Endothelial cell of umbilical vein (primary cell): ENCODE measurements around the gene FKBP7.

Source experiments
- CTCF ChIP-seq, 2 donors: IDR thresholded peaks; 1 replicate in 1 of 2; 2 replicates in 1 of 2; pipeline ENCODE4 v1.5.1; 2011; ENCODE audit warnings: low read length in 2 of 2, mild to moderate bottlenecking in 2 of 2, moderate library complexity in 2 of 2, control low read depth in 1 of 2, inconsistent platforms in 1 of 2, low read depth in 1 of 2; ENCODE audit not compliant: insufficient read depth in 1 of 2; ENCODE audit errors: extremely low read depth in 1 of 2
- EZH2 ChIP-seq: IDR thresholded peaks from 2 replicates; pipeline ENCODE4 v1.6.1; 2012; ENCODE audit warnings: borderline replicate concordance, low read depth, mild to moderate bottlenecking, moderate library complexity, low read length, inconsistent platforms; ENCODE audit not compliant: severe bottlenecking
- FOS ChIP-seq: IDR thresholded peaks from 2 replicates; pipeline ENCODE4 v1.6.1; 2011; ENCODE audit warnings: mild to moderate bottlenecking, low read length, moderate library complexity, borderline replicate concordance; ENCODE audit not compliant: insufficient read depth
- JUN ChIP-seq: IDR thresholded peaks from 2 replicates; pipeline ENCODE4 v1.6.1; 2011; ENCODE audit warnings: borderline replicate concordance, low read depth; ENCODE audit not compliant: insufficient read length, insufficient read depth
- POLR2A ChIP-seq: IDR thresholded peaks from 2 replicates; pipeline ENCODE4 v1.6.1; 2012; ENCODE audit warnings: low read depth, mild to moderate bottlenecking, control low read depth, low read length
- POLR2AphosphoS5 ChIP-seq: IDR thresholded peaks from 2 replicates; pipeline ENCODE4 v1.6.1; 2012; ENCODE audit warnings: low read depth, mild to moderate bottlenecking, control low read depth, low read length, moderate library complexity; ENCODE audit not compliant: insufficient read depth

DNA sequence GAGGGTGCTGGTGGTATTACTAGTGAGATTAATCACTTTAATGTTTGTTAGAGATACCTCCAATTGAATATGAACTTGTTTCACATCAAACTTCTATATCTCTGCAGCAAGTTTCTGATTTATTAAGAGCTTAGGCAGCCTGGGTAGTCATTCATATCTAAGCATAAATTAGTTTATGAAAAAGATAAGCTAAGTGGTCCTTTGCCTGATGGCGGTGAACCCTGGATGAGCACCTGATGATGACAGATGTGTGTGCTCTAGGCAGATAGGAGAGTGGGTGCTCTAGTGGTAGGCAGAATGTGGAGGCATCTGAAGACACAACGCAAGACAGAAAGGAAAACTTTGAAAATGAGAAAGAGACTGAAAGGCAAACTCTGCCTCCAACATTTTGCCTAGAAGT is 5.0 kb downstream of the FKBP7 start:
- TF ChIP-seq EZH2: no peak
- no peak for TF ChIP-seq FOS
- no peak for TF ChIP-seq POLR2A
- no peak for TF ChIP-seq CTCF (IDR thresholded peaks at IDR 0.05; ENCODE audit: extremely low read depth in 1 of 2, insufficient read depth in 1 of 2, low read depth in 1 of 2, low read length in 2 of 2)
- TF ChIP-seq JUN: no peak
- TF ChIP-seq POLR2AphosphoS5: no peak
